Measurements from ENCODE around the gene LRCH3.

The LRCH3 gene

GRCh38 chr3:197936819-197937384 lies 145.8 kb downstream of the LRCH3 start:
- in situ Hi-C loops (cut with MboI; ENCODE audit: low sequenced_read_pairs, unreplicated experiment): no loop called here
- DNase-seq (ENCODE audit: low spot score): no peak
- TF ChIP-seq, protein P1, sequence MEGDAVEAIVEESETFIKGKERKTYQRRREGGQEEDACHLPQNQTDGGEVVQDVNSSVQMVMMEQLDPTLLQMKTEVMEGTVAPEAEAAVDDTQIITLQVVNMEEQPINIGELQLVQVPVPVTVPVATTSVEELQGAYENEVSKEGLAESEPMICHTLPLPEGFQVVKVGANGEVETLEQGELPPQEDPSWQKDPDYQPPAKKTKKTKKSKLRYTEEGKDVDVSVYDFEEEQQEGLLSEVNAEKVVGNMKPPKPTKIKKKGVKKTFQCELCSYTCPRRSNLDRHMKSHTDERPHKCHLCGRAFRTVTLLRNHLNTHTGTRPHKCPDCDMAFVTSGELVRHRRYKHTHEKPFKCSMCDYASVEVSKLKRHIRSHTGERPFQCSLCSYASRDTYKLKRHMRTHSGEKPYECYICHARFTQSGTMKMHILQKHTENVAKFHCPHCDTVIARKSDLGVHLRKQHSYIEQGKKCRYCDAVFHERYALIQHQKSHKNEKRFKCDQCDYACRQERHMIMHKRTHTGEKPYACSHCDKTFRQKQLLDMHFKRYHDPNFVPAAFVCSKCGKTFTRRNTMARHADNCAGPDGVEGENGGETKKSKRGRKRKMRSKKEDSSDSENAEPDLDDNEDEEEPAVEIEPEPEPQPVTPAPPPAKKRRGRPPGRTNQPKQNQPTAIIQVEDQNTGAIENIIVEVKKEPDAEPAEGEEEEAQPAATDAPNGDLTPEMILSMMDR (IDR thresholded peaks at IDR 0.05; ENCODE audit: borderline replicate concordance, control extremely low read depth, extremely low read depth, insufficient read depth, missing control alignments): no peak

All from GM13976 (cell line).